Keratinocyte (primary cell): ENCODE measurements around the gene EIF4ENIF1. TPM values are rescaled to one million over a fixed set of nuclear protein-coding genes. Genes with fewer than 3 reads are reported as not detected.

Experiments
- DNase-seq: peaks from one replicate; pipeline ENCODE4 v3.0.0-alpha.2; 2011; ENCODE audit warnings: low read depth, missing footprints, low spot score
- FAIRE-seq: peaks from 2 replicates; lab custom pipeline; 2011; peaks lifted over from hg19 to GRCh38; lab: Jason Lieb, UNC
- H2AFZ ChIP-seq: 2 replicates; pipeline ENCODE4 v1.6.0; 2012; ENCODE audit warnings: low read length, control low read depth, inconsistent platforms; ENCODE audit not compliant: control insufficient read depth
- H3K27ac ChIP-seq: 2 replicates; pipeline ENCODE4 v1.5.1; 2011; ENCODE audit warnings: low read length; ENCODE audit not compliant: control insufficient read depth, insufficient read depth
- H3K27me3 ChIP-seq: 3 replicates; pipeline ENCODE4 v1.6.0; 2011; ENCODE audit warnings: low read length; ENCODE audit not compliant: control insufficient read depth, insufficient read depth; ENCODE audit errors: extremely low read depth
- H3K36me3 ChIP-seq, 2 experiments: 2 replicates in 1 of 2; 3 replicates in 1 of 2; pipeline ENCODE4 v1.5.1; 2011; ENCODE audit warnings: low read length in 2 of 2, mild to moderate bottlenecking in 1 of 2; ENCODE audit not compliant: control insufficient read depth in 2 of 2, insufficient read depth in 2 of 2; ENCODE audit errors: extremely low read depth in 1 of 2
- H3K4me1 ChIP-seq: 3 replicates; pipeline ENCODE4 v1.5.1; 2011; ENCODE audit warnings: low read length; ENCODE audit not compliant: control insufficient read depth, insufficient read depth; ENCODE audit errors: extremely low read depth
- H3K4me2 ChIP-seq: 3 replicates; pipeline ENCODE4 v1.6.0; 2011; ENCODE audit warnings: low read depth, low read length; ENCODE audit not compliant: control insufficient read depth, insufficient read depth; ENCODE audit errors: extremely low read depth
- H3K4me3 ChIP-seq, 3 experiments: fragments of 200-600 bp in 1 of 3; sonication (generic) in 1 of 3; 2 replicates in 2 of 3; 3 replicates in 1 of 3; pipeline ENCODE4 v1.5.1; 2011 to 2016; ENCODE audit warnings: low read length in 3 of 3, mild to moderate bottlenecking in 3 of 3, control low read depth in 2 of 3, inconsistent platforms in 1 of 3, low read depth in 1 of 3, mixed read lengths in 1 of 3, mixed run types in 1 of 3, moderate library complexity in 1 of 3; ENCODE audit not compliant: control insufficient read depth in 2 of 3, insufficient read depth in 2 of 3; ENCODE audit errors: extremely low read depth in 1 of 3
- H3K79me2 ChIP-seq: 2 replicates; pipeline ENCODE4 v1.6.0; 2012; ENCODE audit warnings: low read length; ENCODE audit not compliant: control insufficient read depth, insufficient read depth
- H3K9ac ChIP-seq: 3 replicates; pipeline ENCODE4 v1.6.0; 2011; ENCODE audit warnings: low read length; ENCODE audit not compliant: control insufficient read depth, insufficient read depth; ENCODE audit errors: extremely low read depth
- H3K9me1 ChIP-seq: 3 replicates; pipeline ENCODE4 v1.6.0; 2011; ENCODE audit warnings: low read length; ENCODE audit not compliant: control insufficient read depth, insufficient read depth; ENCODE audit errors: extremely low read depth
- H3K9me3 ChIP-seq: 2 replicates; pipeline ENCODE4 v1.5.1; 2012; ENCODE audit warnings: low read depth, low read length; ENCODE audit not compliant: control insufficient read depth
- H4K20me1 ChIP-seq: 3 replicates; pipeline ENCODE4 v1.6.0; 2011; ENCODE audit warnings: low read length; ENCODE audit not compliant: control insufficient read depth, insufficient read depth; ENCODE audit errors: extremely low read depth
- CTCF ChIP-seq, 3 experiments: IDR thresholded peaks in 1 of 3; conservative IDR thresholded peaks in 1 of 3; optimal IDR thresholded peaks in 1 of 3; 2 replicates in 2 of 3; 3 replicates in 1 of 3; pipeline versions ENCODE3 to v1.5.1; 2011; ENCODE audit warnings: low read length in 3 of 3, mild to moderate bottlenecking in 3 of 3, moderate library complexity in 2 of 3, control low read depth in 1 of 3, inconsistent platforms in 1 of 3; ENCODE audit not compliant: insufficient read depth in 2 of 3; ENCODE audit errors: extremely low read depth in 1 of 3
- EZH2 ChIP-seq: IDR thresholded peaks from one replicate; pipeline ENCODE4 v1.6.1; 2012; ENCODE audit warnings: inconsistent platforms, mild to moderate bottlenecking, low read length, moderate library complexity
- dilution Hi-C: fragments of 300-500 bp; cut with MboI; formaldehyde crosslinking; loops from one replicate; pipeline ENCODE4 v1.7.0; 2020; ENCODE audit warnings: low sequenced_read_pairs; ENCODE audit not compliant: extremely low pct_ligation_motif_present
- polyA plus RNA-seq, 5 experiments: library from polyadenylated mRNA; depleted of rRNA in 3 of 5; stranded (reverse) in 3 of 5; stranded (forward) in 1 of 5; unstranded in 1 of 5; fragments of >200 nt; gene quantifications; 1 replicate in 1 of 5; 2 replicates in 3 of 5; 3 replicates in 1 of 5; pipeline versions ENCODE4 v1.2.1 to v1.2.3, GENCODE V29; 2011 to 2012; ENCODE audit warnings: missing spikeins in 2 of 5, low read depth in 1 of 5, low replicate concordance in 1 of 5

The EIF4ENIF1 gene
- polyA plus RNA-seq, 1 donor (not counting 4 experiments of a cell fraction or from before 2014, with no cell fraction given): 14.4 TPM

GRCh38 chr22:31398231-31398630 is 91.4 kb downstream of the EIF4ENIF1 start:
- Histone ChIP-seq H3K27me3 (no peaks in the 10 kb centered on the region), H3K9me3 (no peaks in the 10 kb centered on the region), H3K4me2 (no peak overlapping the region), H3K9ac (no peak overlapping the region), H3K9me1 (no peaks in the 10 kb centered on the region), H3K4me3 (no peak overlapping the region), H4K20me1 (no peaks in the 10 kb centered on the region), H3K79me2 (peaks cover 35% of the 10 kb centered on the region), H2AFZ (peak overlapping the region; percentile 63), H3K4me1 (peaks cover 11% of the 10 kb centered on the region), H3K36me3 (peaks cover 3 to 19% of the 10 kb centered on the region in 2 experiments), H3K27ac (no peak overlapping the region)
- FAIRE-seq: no peak
- DNase-seq: no peak
- dilution Hi-C loops: no loop called here
- no peak for TF ChIP-seq CTCF (optimal IDR thresholded peaks at IDR 0.05 in 1 of 3, IDR thresholded peaks at IDR 0.05 in 1 of 3, conservative IDR thresholded peaks at IDR 0.05 in 1 of 3; ENCODE audit: extremely low read depth in 1 of 3, insufficient read depth in 2 of 3, low read length in 3 of 3)
- TF ChIP-seq EZH2: no peak

- no peaks in the 10 kb centered on the region for H3K79me2 ChIP-seq
- FAIRE-seq (no peak), DNase-seq (no peak)
- H3K27me3 ChIP-seq: no peaks in the 10 kb centered on the region
- no peak overlapping the region for H3K4me2 ChIP-seq
- no peaks in the 10 kb centered on the region for H3K36me3 ChIP-seq
- H4K20me1 ChIP-seq: no peaks in the 10 kb centered on the region
- H2AFZ ChIP-seq: no peak overlapping the region
- H3K27ac ChIP-seq: no peak overlapping the region
- H3K4me3 ChIP-seq: no peak overlapping the region
- TF ChIP-seq EZH2: no peak
- TF ChIP-seq CTCF (optimal IDR thresholded peaks at IDR 0.05 in 1 of 3, IDR thresholded peaks at IDR 0.05 in 1 of 3, conservative IDR thresholded peaks at IDR 0.05 in 1 of 3; ENCODE audit: extremely low read depth in 1 of 3, insufficient read depth in 2 of 3, low read length in 3 of 3): no peak
- dilution Hi-C loops: no loop called here
- no peak overlapping the region for H3K9ac ChIP-seq
- H3K9me3 ChIP-seq: no peaks in the 10 kb centered on the region
- H3K4me1 ChIP-seq: peaks cover 7% of the 10 kb centered on the region
- no peaks in the 10 kb centered on the region for H3K9me1 ChIP-seq
Observed at GRCh38 chr22:31394326-31394725, 95.3 kb downstream of the EIF4ENIF1 start.
